HG03460 (cell line): ENCODE measurements around the gene TSC22D4.

Source experiments
- ATAC-seq: cut with Tn5 transposase; IDR thresholded peaks from one replicate; pipeline ENCODE4 v1.9.1; 2021; ENCODE audit not compliant: unreplicated experiment

TSC22D4 gene

GRCh38 chr7:100493476-100494264, 14.7 kb upstream of the TSC22D4 start:
- ATAC-seq, result no peak

- ATAC-seq, result no peak
These were observed 13.9 kb upstream of the TSC22D4 start for GRCh38 chr7:100492738-100493475.

- no peak for ATAC-seq
These were observed 12.2 kb upstream of the TSC22D4 start for GRCh38 chr7:100491192-100491578.

DNA sequence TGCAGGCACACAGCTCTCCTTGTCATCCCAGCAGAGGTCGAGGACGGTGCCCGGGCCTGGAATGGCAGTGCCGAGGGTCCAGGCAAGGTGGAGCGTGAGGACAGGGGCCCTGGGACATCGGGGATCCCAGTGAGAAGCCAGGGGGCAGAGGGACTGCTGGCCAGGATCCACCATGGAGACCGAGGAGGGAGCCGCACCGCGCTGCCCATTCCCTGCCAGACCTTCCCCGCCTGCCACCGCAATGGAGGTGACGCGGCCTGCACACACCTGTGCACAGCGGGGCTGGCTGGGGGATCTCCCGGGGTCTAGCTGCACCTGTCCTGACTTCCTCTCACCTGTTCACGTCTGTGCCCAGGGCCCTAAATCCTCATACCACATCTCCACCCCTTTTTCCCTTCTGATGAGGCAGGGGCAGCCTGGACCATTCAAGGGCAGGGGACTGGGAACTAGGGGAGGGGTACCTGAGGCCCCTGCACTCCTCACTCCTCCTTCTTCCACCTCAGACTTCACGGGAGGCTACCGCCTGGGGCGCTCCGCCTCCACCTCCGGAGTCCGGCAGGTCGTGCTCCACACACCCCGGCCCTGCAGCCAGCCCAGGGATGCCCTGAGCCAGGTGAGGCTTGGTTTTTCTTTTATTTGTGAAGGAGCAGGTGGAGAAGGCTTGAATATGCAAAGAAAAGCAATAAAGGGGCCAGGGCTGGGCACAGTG, 11.6 kb upstream of the TSC22D4 start:
- ATAC-seq, result no peak

DNA sequence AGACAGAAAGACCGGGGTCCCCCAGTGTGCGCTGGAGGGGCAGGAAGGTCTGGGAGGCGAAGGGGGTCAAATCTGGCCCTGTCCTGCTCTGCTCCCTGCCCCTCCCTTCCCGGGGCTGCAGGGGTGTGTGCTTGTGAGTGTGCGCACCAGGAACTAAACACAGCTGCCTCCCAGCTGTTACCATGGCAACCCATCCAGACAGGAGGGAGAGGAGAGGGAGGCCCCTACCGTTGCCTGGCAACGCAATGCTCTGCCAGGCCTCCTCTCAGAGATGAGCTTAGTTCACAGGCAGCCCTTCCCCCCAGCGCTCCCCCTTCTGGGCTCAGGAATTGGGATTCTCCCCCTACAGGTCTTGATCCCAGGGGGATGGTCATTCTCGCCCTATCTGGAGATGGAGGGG, 10.8 kb upstream of the TSC22D4 start:
- ATAC-seq, result no peak

DNA sequence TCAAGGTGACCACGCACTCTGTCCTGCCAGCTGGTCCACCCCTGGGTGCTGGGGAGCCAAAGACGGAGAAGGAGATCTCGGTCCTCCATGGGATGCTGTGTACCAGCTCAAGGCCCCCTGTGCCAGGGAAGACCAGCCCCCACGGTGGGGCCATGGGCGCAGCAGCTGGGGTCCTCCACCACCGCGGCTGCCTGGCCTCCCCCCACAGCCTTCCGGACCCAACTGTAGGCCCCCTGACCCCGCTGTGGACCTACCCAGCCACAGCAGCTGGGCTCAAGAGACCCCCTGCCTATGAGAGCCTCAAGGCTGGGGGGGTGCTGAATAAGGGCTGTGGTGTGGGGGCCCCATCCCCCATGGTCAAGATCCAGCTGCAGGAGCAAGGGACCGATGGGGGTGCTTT, 10.1 kb upstream of the TSC22D4 start:
- no peak for ATAC-seq

DNA sequence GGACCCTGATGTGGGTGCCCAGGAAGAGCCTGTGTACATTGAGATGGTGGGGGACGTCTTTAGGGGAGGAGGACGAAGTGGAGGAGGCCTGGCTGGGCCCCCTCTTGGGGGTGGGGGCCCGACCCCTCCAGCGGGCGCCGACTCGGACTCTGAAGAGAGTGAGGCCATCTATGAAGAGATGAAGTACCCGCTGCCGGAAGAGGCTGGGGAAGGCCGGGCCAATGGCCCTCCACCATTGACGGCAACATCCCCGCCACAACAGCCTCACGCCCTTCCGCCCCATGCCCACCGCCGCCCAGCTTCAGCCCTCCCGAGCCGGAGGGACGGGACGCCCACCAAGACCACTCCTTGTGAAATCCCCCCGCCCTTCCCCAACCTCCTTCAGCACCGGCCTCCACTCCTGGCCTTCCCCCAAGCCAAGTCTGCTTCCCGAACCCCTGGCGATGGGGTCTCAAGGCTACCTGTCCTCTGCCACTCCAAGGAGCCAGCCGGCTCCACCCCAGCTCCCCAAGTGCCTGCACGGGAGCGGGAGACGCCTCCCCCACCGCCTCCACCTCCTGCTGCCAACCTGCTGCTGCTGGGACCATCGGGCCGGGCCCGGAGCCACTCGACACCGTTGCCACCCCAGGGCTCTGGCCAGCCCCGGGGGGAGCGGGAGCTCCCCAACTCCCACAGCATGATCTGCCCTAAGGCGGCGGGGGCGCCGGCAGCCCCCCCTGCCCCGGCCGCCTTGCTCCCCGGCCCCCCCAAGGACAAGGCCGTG, 9.5 kb upstream of the TSC22D4 start:
- no peak for ATAC-seq

- no peak for ATAC-seq
These were observed 7.9 kb upstream of the TSC22D4 start for GRCh38 chr7:100486753-100487446.

- ATAC-seq, result no peak
These were observed 7.2 kb upstream of the TSC22D4 start for GRCh38 chr7:100486111-100486636.

DNA sequence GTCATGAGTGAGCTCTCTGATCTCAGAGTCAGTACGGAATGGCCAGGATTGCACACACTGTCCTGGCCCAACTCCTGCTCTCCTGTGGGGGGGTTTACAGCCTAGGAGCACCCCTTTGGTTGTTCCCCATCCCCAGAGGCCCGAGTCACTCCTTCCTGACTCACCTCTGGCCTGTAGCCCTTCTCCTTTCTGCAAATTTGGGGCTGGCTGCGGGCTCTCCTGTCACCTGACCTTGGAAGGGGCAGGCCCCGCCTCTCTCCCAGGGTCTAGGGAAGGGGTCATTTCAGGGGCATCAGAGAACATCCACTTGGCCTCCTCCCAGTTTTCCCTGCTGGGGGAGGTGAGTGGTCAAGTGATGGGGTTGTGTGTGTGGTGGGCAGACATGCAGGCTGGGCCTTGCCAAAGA, 6.5 kb upstream of the TSC22D4 start:
- no peak for ATAC-seq

DNA sequence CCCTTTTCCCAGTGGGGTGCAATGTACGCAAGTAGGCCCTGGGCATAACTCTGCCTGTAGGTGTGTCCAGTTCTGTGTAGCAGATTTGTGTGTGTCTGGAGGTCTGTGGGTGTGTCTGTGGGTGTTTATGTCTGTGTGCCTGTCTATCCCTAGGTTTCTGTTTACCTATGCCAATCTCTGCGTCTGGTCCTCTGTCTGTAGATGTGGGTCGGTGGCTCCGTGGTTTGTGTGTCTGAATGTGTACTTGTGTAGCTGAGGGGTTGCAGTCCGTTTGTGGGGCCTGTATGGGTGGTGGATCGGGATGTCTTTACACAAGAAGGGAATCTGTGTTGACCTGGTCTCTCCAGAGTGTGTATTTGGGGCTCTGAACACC, 5.6 kb upstream of the TSC22D4 start:
- no peak for ATAC-seq

- no peak for ATAC-seq
These were observed 5.0 kb upstream of the TSC22D4 start, which contains the start of gene NYAP1 for GRCh38 chr7:100483722-100484672. NYAP1 (plus strand) TSS chr7:100483927; CDS start chr7:100485312, 1,385 bp downstream.

DNA sequence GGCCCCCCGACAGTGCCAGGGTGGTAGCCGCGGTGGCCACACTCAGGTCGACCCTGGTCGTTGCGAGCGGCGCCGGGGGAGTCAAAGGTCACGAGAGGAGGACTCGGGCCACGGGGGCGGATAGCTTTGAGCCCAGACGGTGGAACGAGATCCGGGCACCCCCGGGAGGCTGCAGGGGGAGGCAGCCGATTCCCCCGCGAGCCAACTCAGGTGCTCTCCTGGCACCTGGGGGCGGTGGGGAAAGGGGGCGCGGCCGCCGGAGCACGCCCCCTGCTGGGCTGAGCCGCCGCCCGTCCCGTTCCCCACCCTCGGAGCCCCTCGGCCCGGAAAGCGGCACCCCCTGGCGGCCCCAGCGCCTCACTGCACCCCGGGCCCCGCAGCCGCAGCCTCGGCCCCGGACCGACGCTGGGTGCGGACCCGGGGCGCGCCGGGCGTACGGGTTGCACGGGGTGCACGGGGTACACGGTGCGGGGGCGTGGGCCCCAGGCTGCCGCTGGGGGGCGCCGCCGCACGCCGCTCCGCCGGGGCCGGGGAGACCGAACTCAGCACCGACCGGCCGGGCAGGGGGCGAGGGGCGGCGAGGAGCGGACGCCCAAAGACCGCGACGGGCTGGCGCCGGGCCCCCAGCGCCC, 4.2 kb upstream of the TSC22D4 start:
- ATAC-seq, result no peak

DNA sequence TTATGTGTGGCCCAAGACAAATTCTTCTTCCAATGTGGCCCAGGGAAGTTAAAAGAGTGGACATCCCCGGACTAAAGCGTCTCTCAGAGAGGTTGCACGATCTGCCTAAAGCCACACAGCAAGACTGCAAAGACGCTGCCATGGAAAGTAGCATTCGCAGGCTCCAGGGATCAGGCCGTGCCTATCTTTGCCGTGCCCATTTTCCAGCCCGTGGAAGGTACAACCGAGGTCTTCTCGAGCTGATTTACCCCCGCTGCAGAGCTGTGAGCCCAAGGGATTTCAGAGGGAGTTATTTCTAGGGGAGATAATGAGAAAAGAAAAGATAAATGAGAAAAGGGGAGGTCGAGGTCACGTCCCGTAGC, 3.7 kb upstream of the TSC22D4 start:
- ATAC-seq, result no peak

- ATAC-seq, result no peak
These were observed 2.5 kb upstream of the TSC22D4 start for GRCh38 chr7:100481466-100481865.

DNA sequence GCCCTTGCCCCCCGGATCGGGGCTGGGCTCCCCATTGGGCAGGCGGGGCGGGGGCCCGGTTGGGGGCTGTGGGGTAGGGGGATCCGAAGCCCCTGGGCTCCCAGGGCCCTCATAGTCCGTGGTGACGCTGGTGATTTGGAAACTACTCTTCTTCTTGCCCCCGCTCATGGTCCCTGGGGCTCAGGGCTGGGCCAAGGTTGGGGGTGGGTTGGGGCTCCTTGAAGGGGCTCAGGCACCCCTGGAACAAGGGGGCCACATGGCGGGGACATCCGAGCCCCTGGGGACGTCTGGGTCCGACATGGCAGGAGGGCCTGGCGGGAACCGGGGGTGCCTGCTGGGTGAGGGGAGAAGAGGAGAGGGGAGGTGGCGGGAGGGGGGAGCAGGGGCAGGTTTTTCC, 1.1 kb downstream of the TSC22D4 start:
- no peak for ATAC-seq

GRCh38 chr7:100476903-100477870, 1.8 kb downstream of the TSC22D4 start:
- ATAC-seq, result no peak
